Nephron progenitor cell (in vitro differentiated cells): ENCODE measurements around the gene CHST14.

Experiments used
- DNase-seq: peaks from one replicate; pipeline ENCODE4 v3.0.0; 2021
- H3K27ac Mint-ChIP-seq: 2 replicates; pipeline ENCODE4 v1.8.0; 2021; ENCODE audit warnings: mild to moderate bottlenecking, moderate library complexity, mixed read lengths
- H3K27me3 Mint-ChIP-seq: 2 replicates; pipeline ENCODE4 v1.8.0; 2021; ENCODE audit warnings: mild to moderate bottlenecking, low read depth, mixed read lengths; ENCODE audit not compliant: poor library complexity
- H3K36me3 Mint-ChIP-seq: 2 replicates; pipeline ENCODE4 v1.8.0; 2021; ENCODE audit warnings: low read depth, mixed read lengths
- H3K4me1 Mint-ChIP-seq: 2 replicates; pipeline ENCODE4 v1.8.0; 2021; ENCODE audit warnings: mixed read lengths
- H3K4me3 Mint-ChIP-seq: 2 replicates; pipeline ENCODE4 v1.8.0; 2021; ENCODE audit warnings: mild to moderate bottlenecking, moderate library complexity, mixed read lengths
- H3K9me3 Mint-ChIP-seq: 2 replicates; pipeline ENCODE4 v1.8.0; 2021; ENCODE audit warnings: mild to moderate bottlenecking, moderate library complexity, mixed read lengths
- TF ChIP-seq, protein P1 (sequence below): fragments of 200-600 bp; sonication (generic); IDR thresholded peaks from 2 replicates; pipeline ENCODE4 v1.5.0; 2021; ENCODE audit warnings: antibody characterized with exemption

CHST14 gene

GRCh38 chr15:40498891-40499290 is 28.1 kb downstream of the CHST14 start:
- Mint-ChIP-seq H3K27me3 (peaks cover 34% of the 10 kb centered on the region), H3K36me3 (no peaks in the 10 kb centered on the region), H3K4me1 (peaks cover 4% of the 10 kb centered on the region), H3K4me3 (no peak overlapping the region), H3K9me3 (no peaks in the 10 kb centered on the region), H3K27ac (no peak overlapping the region)
- DNase-seq: no peak
- TF ChIP-seq, protein P1, sequence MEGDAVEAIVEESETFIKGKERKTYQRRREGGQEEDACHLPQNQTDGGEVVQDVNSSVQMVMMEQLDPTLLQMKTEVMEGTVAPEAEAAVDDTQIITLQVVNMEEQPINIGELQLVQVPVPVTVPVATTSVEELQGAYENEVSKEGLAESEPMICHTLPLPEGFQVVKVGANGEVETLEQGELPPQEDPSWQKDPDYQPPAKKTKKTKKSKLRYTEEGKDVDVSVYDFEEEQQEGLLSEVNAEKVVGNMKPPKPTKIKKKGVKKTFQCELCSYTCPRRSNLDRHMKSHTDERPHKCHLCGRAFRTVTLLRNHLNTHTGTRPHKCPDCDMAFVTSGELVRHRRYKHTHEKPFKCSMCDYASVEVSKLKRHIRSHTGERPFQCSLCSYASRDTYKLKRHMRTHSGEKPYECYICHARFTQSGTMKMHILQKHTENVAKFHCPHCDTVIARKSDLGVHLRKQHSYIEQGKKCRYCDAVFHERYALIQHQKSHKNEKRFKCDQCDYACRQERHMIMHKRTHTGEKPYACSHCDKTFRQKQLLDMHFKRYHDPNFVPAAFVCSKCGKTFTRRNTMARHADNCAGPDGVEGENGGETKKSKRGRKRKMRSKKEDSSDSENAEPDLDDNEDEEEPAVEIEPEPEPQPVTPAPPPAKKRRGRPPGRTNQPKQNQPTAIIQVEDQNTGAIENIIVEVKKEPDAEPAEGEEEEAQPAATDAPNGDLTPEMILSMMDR: no peak

- TF ChIP-seq, protein P1: no peak
- H3K9me3 Mint-ChIP-seq: no peaks in the 10 kb centered on the region
- no peak overlapping the region for H3K4me3 Mint-ChIP-seq
- H3K4me1 Mint-ChIP-seq: peaks cover 4% of the 10 kb centered on the region
- no peak for DNase-seq
- H3K36me3 Mint-ChIP-seq: no peaks in the 10 kb centered on the region
- peaks cover 38% of the 10 kb centered on the region for H3K27me3 Mint-ChIP-seq
- H3K27ac Mint-ChIP-seq: no peak overlapping the region
These were observed 29.1 kb downstream of the CHST14 start for GRCh38 chr15:40499931-40500330.

- TF ChIP-seq, protein P1: no peak
- peaks cover 4% of the 10 kb centered on the region for H3K4me1 Mint-ChIP-seq
- no peaks in the 10 kb centered on the region for H3K9me3 Mint-ChIP-seq
- no peaks in the 10 kb centered on the region for H3K36me3 Mint-ChIP-seq
- H3K4me3 Mint-ChIP-seq: no peak overlapping the region
- no peak overlapping the region for H3K27ac Mint-ChIP-seq
- H3K27me3 Mint-ChIP-seq: peaks cover 39% of the 10 kb centered on the region
- no peak for DNase-seq
These were observed 30.0 kb downstream of the CHST14 start for GRCh38 chr15:40500568-40501330.

- no peak for DNase-seq
- no peaks in the 10 kb centered on the region for H3K36me3 Mint-ChIP-seq
- H3K27me3 Mint-ChIP-seq: peaks cover 40% of the 10 kb centered on the region
- H3K4me1 Mint-ChIP-seq: peaks cover 5% of the 10 kb centered on the region
- no peak overlapping the region for H3K27ac Mint-ChIP-seq
- no peaks in the 10 kb centered on the region for H3K9me3 Mint-ChIP-seq
- TF ChIP-seq, protein P1: no peak
- H3K4me3 Mint-ChIP-seq: no peak overlapping the region
These were observed 30.7 kb downstream of the CHST14 start for GRCh38 chr15:40501487-40501886.

DNA sequence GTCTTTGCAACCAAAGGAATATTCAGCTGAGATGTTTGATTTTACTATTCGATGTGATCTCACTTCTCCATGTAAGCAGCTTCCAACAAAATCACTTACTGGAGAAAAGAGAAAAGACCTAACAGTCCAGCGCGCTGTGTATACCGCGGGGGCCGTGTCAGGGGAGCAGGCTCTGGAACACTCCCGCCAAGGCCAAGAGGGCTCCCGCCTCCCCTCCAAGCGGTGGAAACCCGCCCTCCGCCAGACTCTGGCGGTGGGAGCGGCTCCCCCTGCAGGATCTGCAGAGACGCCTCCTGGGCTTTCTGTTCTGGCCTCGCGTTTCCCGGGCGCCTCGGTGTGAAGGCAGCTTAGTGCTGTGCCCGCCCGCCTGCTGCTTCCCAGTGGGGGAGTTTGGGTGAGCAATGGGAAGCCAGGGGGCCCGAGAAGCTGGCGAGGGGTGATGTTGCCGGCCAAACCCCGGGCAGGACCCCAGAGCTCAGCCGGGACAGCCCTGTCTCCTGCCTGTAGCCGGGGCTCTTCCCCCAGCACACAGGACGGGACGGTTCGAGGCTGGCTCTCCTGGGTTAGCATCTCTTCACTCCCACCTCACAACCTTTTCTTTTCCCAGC is 36.3 kb downstream of the CHST14 start:
- H3K4me3 Mint-ChIP-seq: peak overlapping the region; percentile 57
- peak; percentile 85 for DNase-seq
- no peaks in the 10 kb centered on the region for H3K9me3 Mint-ChIP-seq
- no peak overlapping the region for H3K27ac Mint-ChIP-seq
- H3K27me3 Mint-ChIP-seq: peaks cover 81% of the 10 kb centered on the region
- TF ChIP-seq, protein P1: peak; percentile 60
- H3K4me1 Mint-ChIP-seq: peaks cover 18% of the 10 kb centered on the region
- no peaks in the 10 kb centered on the region for H3K36me3 Mint-ChIP-seq

DNA sequence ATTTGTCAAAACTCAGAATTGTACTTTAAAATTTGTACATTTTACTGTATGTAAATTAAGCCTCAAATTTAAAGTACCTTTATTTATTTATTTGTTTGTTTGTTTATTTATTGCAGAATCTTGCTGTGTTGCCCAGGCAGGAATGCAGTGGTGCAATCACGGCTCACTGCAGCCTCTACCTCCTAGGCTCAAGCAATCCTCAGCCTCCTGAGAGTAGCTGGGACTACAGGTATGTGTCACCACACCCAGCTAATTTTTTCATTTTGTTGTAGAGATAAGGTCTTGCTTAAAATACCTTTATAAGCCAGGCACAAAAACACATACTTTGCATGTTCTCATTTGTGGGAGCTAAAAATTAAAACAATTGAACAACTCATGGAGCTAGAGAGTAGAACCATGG is 37.4 kb downstream of the CHST14 start:
- Mint-ChIP-seq H3K27me3 (peaks cover 86% of the 10 kb centered on the region), H3K9me3 (no peaks in the 10 kb centered on the region), H3K27ac (no peak overlapping the region), H3K4me3 (no peak overlapping the region), H3K36me3 (no peaks in the 10 kb centered on the region), H3K4me1 (peaks cover 24% of the 10 kb centered on the region)
- no peak for DNase-seq
- TF ChIP-seq, protein P1: no peak
